IPS DF 6.9 (cell line): ENCODE data around the gene TNNT3.

Experiments
- DNase-seq: peaks from one replicate; pipeline ENCODE4 v3.0.0-alpha.2; 2013; ENCODE audit warnings: low read depth, low spot score
- H3K27ac ChIP-seq: one replicate; pipeline ENCODE4 v1.5.1; 2013; ENCODE audit warnings: low read length, control low read depth
- H3K27me3 ChIP-seq: 2 replicates; pipeline ENCODE4 v1.6.1; 2013; ENCODE audit warnings: mild to moderate bottlenecking, low read length; ENCODE audit not compliant: control insufficient read depth, insufficient read depth
- H3K36me3 ChIP-seq: 2 replicates; pipeline ENCODE4 v1.6.1; 2013; ENCODE audit warnings: low read length; ENCODE audit not compliant: control insufficient read depth, insufficient read depth
- H3K4me1 ChIP-seq: 2 replicates; pipeline ENCODE4 v1.6.1; 2013; ENCODE audit warnings: low read length; ENCODE audit not compliant: control insufficient read depth, insufficient read depth
- H3K4me3 ChIP-seq: 2 replicates; pipeline ENCODE4 v1.5.1; 2013; ENCODE audit warnings: mild to moderate bottlenecking, low read length
- H3K9me3 ChIP-seq: 2 replicates; pipeline ENCODE4 v1.6.1; 2013; ENCODE audit warnings: low read length, inconsistent platforms; ENCODE audit not compliant: control insufficient read depth, insufficient read depth
- WGBS: extraction: QIAGEN DNeasy Blood & Tissue Kit; methylation state at CpG from one replicate; pipeline ENCODE4 v1.1.7; 2013; ENCODE audit warnings: mixed read lengths, missing lambda C conversion rate; ENCODE audit not compliant: insufficient read length, insufficient coverage; 5-methylcytosine and 5-hydroxymethylcytosine counted together

TNNT3 gene

DNA sequence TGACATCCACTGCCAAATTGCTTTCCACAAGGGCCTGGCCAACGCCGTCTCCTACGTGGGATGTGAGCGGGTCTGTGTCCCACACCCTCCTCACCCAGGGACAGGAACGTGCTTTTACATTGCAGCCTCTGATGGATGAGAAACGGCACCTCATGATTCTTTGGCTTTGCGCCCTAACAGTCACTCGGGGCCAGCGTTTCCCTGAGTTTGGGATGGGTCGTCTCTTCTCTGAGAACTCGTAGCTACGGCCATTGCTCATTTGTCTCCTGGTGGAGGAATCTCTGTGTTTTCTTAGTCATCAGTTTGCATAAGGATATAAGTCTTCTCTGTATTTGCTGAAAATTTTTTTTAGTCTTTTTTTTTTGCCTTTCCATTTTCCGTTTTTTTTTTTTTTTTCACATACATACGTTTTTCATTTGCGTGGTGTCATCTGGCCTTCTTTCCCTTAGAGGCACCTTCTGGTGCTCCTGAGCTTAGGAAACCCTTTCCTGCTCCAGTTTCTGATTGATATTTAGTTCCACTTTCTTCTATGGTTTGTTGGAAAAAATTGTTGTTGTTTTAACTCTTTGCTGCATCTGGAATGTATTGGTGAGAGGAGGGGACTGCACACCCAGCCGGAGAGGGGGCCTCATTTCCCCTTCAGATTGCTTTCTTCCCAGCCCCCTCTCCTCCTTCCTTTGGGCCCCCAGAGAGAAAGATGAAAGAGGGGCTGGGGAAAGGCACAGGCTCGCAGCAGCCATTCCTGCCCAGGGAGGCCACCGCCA is 12.0 kb downstream of the TNNT3 start:
- Histone ChIP-seq H3K9me3 (no peaks in the 10 kb centered on the region), H3K4me3 (no peak overlapping the region), H3K4me1 (no peaks in the 10 kb centered on the region), H3K27ac (no peak overlapping the region), H3K27me3 (no peaks in the 10 kb centered on the region), H3K36me3 (no peaks in the 10 kb centered on the region)
- DNase-seq, result no peak
- no CpG with 5 or more reads among the region's 18 CpGs for WGBS

GRCh38 chr11:1932105-1932480 is 12.6 kb downstream of the TNNT3 start:
- H3K4me3 ChIP-seq, result no peak overlapping the region
- no peak for DNase-seq
- no CpG with 5 or more reads among the region's 11 CpGs for WGBS
- H3K4me1 ChIP-seq, result no peaks in the 10 kb centered on the region
- H3K36me3 ChIP-seq, result no peaks in the 10 kb centered on the region
- H3K27me3 ChIP-seq, result no peaks in the 10 kb centered on the region
- H3K9me3 ChIP-seq, result no peaks in the 10 kb centered on the region
- no peak overlapping the region for H3K27ac ChIP-seq

- Histone ChIP-seq H3K36me3 (no peaks in the 10 kb centered on the region; the same call in 1 of the 2 replicates), H3K27me3 (no peaks in the 10 kb centered on the region), H3K4me1 (peaks cover 1% of the 10 kb centered on the region; the same call in 1 of the 2 replicates), H3K9me3 (no peaks in the 10 kb centered on the region), H3K4me3 (no peak overlapping the region), H3K27ac (no peak overlapping the region)
- WGBS, result 100% methylated on average over 2 of the region's 4 CpGs
- no peak for DNase-seq
Observed at GRCh38 chr11:1932681-1933080, 13.2 kb downstream of the TNNT3 start.

DNA sequence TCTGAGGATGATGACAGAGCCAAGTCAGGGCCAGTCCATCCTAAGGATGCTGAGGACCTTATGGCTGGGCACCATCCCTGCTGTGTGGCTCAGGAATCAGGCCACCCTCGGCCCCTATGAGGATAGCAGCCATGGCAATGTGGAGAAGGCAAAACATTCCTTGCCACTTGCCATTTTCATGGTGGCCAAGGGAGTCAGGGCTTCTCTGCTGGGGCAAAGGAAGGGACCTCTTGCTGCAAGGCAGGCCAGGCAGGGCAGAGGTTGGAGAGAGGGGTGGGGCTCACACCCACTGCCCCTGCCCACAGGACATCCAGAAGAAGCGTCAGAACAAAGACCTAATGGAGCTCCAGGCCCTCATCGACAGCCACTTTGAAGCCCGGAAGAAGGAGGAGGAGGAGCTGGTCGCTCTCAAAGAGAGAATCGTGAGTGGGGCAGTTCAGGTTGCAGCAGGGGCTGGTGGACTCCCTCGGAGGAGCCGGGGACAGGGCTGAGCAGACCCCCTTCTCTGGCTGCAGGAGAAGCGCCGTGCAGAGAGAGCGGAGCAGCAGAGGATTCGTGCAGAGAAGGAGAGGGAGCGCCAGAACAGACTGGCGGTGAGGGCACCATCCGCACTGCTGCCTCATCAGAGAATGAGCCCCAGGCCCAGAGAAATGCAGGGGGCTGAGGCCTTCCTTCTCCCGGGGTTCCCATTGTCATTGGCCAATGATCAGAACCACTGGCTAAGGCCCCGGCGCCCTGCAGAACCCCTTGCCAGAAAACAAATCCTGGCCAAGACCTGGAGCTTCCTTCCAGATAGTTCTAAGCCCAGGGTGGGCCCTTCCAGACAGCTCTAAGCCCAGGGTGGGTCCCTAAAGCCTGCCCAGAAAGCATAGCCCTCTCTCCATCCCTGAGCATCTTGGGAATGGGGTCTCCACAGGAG is 14.2 kb downstream of the TNNT3 start:
- Histone ChIP-seq H3K9me3 (no peaks in the 10 kb centered on the region), H3K4me3 (no peak overlapping the region), H3K27me3 (no peaks in the 10 kb centered on the region), H3K4me1 (peaks cover 1% of the 10 kb centered on the region; the same call in 1 of the 2 replicates), H3K36me3 (no peaks in the 10 kb centered on the region; the same call in 1 of the 2 replicates), H3K27ac (no peak overlapping the region)
- no peak for DNase-seq
- no CpG with 5 or more reads among the region's 18 CpGs for WGBS

- no peak for DNase-seq
- Histone ChIP-seq H3K36me3 (no peaks in the 10 kb centered on the region; the same call in 1 of the 2 replicates), H3K4me1 (peaks cover 1% of the 10 kb centered on the region; the same call in 1 of the 2 replicates), H3K4me3 (no peak overlapping the region), H3K9me3 (no peaks in the 10 kb centered on the region), H3K27ac (no peak overlapping the region), H3K27me3 (no peaks in the 10 kb centered on the region)
- no CpG with 5 or more reads among the region's 24 CpGs for WGBS
Observed at GRCh38 chr11:1934335-1935155, 15.0 kb downstream of the TNNT3 start.

- H3K27me3 ChIP-seq, result no peaks in the 10 kb centered on the region
- no peak overlapping the region for H3K27ac ChIP-seq
- H3K9me3 ChIP-seq, result no peaks in the 10 kb centered on the region
- no CpG with 5 or more reads among the region's 33 CpGs for WGBS
- H3K36me3 ChIP-seq, result no peaks in the 10 kb centered on the region; the same call in 1 of the 2 replicates
- no peak overlapping the region for H3K4me3 ChIP-seq
- DNase-seq, result no peak
- H3K4me1 ChIP-seq, result peaks cover 1% of the 10 kb centered on the region; the same call in 1 of the 2 replicates
Observed at GRCh38 chr11:1935156-1936071, 15.9 kb downstream of the TNNT3 start.

DNA sequence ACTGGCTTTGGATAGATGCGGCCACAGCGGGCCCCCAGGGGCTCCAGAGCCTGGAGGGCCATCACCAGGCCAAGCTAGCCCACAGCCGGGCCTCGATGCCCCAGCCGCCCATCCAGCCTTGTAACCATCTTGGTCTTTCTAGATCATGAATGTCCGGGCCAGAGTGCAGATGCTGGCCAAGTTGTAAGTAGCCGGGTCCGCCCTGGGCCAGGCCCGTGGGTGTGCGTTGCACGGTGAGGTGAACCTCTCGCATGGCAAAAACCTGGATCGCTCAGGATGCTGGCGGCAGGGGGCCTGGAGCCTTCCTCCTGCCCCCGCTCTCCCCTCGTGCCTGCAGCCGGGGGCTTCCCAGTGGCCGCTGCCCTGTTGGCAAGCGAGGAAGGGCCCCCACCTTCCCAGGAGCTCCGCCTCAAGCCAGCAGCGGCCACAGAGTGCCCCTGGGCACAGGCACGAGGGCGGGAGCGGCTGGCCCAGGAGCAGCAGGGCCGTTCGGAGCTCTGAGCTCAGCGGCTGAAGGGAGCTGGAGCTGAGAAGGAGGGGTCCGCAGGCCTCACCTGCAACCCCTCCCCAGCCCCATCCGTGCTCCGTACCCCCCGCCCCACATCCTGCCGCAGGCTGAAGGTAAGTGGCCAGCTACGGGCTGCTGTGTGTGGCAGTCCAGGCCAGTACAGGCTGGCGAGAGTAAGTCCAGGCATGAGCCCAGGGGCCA is 16.7 kb downstream of the TNNT3 start:
- H3K27ac ChIP-seq, result no peak overlapping the region
- H3K4me1 ChIP-seq, result peaks cover 1% of the 10 kb centered on the region; the same call in 1 of the 2 replicates
- H3K36me3 ChIP-seq, result no peaks in the 10 kb centered on the region; the same call in 1 of the 2 replicates
- no peaks in the 10 kb centered on the region for H3K27me3 ChIP-seq
- no peaks in the 10 kb centered on the region for H3K9me3 ChIP-seq
- no peak for DNase-seq
- no CpG with 5 or more reads among the region's 34 CpGs for WGBS
- no peak overlapping the region for H3K4me3 ChIP-seq

- Histone ChIP-seq H3K27me3 (no peaks in the 10 kb centered on the region), H3K27ac (no peak overlapping the region), H3K9me3 (no peaks in the 10 kb centered on the region), H3K4me3 (no peak overlapping the region), H3K4me1 (peaks cover 1% of the 10 kb centered on the region; the same call in 1 of the 2 replicates), H3K36me3 (no peaks in the 10 kb centered on the region; the same call in 1 of the 2 replicates)
- WGBS, result no CpG with 5 or more reads among the region's 34 CpGs
- no peak for DNase-seq
Observed at GRCh38 chr11:1936781-1937615, 17.5 kb downstream of the TNNT3 start.
